Activated CD8-positive, alpha-beta memory T cell treated with anti-CD3 and anti-CD28 coated beads, Interleukin-2, amount 50 U/mL, for 4 hours (primary cell): ENCODE data around the gene CAPN13.
A peak's percentile ranks its signal among the peaks of the same experiment; 100 is the strongest.

Source experiments
- DNase-seq: peaks from one replicate; pipeline ENCODE4 v3.0.0-alpha.2; 2020

Gene CAPN13

DNA sequence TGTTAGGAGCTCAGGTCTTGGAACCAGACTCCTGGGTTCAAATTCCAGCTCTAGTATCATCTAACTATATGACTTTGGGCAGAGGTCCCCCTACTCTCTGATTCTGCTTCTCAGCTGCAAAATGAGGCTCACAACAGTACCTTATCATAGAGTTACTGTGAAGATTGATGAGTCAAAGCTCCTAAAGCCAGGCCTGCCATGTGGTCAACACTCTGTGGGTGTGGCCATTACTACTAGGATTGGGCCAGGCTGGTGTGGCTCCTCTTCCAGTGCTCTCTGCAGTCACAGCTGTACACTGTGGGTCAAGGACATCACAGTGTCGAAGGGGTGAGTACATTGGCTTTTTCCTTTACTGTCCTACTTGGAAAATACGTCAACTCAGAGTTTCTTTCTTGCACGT, 22.6 kb downstream of the CAPN13 start:
- DNase-seq = no peak

DNA sequence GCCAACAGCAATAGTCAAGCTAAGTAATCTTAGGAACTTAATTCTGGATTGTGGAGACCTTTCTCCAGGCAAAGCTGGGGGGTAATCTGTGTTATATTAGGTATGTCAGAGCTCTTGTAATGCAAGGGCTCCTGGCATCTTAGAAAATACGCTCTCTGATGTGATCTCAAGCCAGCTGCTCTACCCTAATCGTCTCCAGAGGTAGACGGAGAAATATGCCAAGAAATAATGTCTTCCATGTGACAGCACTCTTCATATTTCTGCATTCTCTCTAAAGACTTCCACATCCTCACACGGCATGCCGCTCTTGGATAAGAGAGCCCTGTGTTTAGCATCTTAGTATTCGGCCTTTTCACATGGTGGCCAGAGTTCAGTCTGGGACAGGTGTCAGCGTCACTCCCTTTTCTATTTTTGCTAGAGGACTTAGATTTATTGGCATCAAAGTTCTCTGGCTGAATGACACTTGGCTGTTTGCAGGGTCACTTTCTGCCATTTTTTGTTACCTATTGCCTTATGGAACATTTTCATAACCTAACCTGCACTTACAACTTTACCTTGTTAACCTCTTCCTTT, 25.2 kb downstream of the CAPN13 start:
- no peak for DNase-seq

DNA sequence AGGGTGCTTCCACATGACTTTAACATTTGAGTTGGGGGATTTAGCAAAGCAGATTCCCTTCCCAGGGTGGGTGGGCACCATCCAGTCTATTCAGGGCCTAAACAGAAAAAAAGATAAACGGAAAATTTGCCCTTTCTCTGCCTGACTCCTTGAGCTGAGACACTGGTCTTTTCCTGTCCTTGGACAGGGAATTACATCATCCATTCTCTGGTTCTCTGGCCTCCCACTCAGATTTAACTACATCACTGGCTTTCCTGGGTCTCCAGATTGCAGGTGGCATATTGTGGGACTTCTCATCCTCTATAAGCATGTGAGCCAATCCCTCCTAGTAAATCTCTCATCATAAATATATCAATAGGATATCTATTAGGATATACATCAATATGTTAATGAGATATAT, 25.8 kb downstream of the CAPN13 start:
- no peak for DNase-seq

DNA sequence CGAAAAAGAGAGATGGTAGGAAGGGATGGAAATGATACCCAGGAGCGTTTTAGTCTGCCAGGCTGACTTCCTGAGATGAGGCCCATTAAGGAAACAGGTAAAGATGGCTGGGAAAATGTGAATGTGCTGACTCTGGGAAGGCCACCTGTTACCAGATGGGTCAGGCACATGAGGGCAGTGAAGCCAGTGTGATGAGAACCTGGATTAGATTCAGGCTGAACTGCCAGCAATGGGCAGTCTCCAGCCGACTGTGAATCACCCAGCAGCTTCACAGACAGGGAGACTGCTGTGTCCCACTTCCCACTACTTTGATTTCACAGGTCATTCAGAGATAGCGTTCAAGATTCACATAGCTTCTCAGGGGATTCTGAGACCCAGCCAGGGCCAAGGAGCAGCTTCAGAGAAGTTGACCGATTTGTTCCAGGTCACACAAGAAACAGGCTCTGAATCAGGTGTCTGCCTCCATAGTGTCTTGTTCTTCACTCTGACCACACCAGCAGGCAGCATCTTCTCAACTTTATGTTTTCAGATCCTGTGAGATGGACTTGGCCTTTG, 26.4 kb downstream of the CAPN13 start:
- DNase-seq = no peak

DNA sequence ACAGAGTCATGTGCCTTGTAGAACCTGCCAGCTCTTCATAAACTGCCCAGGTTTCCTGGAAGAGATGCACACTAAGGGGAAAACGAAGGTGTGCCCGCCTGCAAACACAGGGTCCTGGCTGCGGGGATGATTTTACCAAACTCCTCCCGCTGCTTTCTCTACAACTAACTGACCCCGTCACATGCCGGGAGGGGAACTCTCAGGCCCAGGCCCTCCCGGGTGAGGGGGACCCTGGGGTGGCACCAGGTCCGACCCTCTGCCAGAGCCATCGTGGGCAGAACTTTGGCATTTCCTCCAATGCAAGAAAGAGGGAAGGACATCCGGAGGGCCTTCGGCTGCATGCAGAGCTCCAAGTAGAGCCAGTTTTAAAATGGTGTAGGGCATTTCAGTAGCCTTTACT, 28.6 kb downstream of the CAPN13 start:
- no peak for DNase-seq

DNA sequence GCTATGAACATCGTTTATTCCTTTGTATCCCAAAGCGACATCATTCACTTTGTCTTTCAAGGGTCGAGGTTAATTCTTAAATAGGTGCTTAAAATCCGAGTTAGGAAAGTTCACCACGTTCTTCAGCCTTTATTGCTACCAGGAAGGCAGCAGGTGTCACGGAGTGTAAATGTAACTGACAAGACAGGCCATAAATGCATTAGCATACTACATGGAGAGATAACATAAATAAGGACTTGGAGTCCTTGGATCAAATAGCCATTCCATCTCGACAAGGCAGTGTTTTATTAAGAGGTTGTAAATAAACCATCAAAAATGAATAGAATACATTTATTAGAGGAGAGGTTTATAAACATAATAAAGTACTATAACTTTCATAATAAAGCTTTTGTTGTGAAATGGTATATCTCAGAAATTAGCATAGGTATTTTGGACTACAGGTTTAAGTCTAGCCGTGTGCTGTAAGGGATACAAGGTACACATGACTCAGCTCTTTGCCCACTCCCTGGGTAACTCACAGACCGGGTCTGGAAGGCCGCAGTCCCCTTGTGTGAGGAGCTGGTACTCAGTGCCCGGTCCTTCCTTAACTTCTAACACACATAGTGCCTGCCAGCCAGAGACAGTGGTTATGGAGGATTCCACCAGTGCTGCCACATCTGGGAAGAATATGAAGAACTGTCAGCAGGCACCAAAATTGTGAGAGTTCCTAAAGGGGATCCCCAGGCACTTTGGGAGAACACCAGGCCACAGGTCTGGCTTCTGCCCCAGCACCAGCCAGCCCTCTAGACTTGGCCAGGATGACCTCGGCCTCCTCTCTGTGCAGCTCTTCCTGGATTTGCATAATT, 29.4 kb downstream of the CAPN13 start:
- no peak for DNase-seq

DNA sequence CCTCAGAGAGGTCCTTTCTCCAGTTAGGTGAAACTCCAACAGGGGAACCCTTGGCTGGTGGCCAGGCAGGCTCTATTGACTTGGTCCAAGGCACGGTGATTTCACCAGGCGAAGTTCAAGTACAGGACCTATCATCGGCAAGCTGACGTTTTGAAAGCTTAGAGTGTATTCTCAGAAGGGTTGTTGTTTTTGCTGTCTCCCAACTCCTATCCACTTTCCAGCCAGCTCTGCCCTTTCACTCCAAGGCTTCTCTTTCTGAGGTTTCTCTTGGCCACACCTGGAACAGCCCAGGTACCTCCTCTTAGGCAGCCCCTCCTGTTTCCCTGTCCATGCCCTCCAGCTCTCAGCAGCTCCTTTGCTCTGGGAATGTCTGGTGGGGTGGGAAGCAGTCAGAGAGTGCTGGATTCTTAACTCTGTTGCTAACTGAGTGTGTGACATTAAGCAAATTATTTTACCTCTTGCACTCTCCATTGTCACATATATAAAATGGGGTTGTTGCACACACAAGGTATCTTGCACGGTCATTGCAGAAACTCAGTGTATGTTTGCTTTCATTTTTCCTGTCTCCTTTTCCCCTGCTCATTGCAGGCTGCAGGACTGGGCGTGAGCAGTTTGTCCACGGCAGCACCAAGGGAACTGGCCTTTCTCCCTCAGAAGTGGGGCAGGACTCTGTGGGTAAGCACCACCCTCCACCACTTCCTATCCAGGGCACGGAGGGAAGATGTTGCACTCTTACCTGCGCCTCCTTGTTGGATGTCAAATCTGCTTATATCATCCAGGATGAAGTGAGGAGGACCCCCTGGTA, 30.2 kb downstream of the CAPN13 start:
- no peak for DNase-seq

DNA sequence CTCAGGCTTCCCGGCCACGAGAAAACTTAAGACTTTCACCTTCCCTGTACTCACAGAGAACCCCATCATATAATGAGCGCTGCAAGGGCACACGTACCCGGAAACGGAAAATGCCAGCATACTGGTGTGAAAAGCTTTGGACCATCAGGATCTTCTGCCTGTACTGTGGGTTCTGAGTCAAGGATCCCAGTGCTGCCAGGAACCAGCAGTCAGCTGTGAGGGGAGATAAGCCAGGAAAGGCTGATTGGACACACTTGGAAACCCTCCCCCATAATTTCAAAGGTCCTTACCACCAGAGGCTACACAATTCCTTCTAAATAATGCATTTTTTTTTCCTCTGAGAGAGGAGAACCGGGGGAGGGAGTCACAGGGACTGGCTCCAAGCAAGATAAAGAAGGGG, 31.4 kb downstream of the CAPN13 start:
- DNase-seq = no peak

DNA sequence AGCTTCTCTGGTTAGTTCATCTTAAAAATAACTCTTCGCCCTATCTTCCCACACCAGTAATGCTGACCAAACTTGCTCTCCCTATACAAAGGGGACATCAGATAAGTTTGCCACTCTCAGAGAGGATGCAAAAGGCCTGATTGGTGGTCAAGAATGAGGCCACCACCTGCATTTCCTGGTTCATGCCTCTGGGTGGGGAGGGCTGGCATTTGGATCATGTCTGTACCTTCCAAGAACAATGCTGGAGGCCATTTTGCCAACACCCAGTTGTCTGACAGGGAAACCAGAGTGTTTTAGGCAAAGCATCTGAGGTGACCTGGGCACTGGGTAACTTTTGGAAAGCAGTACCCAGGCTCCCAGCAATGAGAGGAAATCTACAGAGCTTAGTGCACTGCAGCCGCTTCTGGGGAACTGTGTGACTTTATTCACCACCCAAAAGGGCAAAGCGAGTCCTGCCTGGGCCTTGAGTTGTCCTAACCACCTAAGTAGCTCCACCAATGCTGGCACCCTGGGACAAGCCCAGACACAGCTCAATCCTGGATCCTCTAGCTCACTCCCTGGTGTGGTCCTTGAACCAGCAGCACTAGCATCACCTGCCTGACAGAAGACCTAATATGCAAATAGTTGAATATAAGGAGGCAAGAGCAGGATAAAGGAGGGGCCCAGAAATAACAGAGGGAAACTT, 35.1 kb downstream of the CAPN13 start:
- DNase-seq = no peak

DNA sequence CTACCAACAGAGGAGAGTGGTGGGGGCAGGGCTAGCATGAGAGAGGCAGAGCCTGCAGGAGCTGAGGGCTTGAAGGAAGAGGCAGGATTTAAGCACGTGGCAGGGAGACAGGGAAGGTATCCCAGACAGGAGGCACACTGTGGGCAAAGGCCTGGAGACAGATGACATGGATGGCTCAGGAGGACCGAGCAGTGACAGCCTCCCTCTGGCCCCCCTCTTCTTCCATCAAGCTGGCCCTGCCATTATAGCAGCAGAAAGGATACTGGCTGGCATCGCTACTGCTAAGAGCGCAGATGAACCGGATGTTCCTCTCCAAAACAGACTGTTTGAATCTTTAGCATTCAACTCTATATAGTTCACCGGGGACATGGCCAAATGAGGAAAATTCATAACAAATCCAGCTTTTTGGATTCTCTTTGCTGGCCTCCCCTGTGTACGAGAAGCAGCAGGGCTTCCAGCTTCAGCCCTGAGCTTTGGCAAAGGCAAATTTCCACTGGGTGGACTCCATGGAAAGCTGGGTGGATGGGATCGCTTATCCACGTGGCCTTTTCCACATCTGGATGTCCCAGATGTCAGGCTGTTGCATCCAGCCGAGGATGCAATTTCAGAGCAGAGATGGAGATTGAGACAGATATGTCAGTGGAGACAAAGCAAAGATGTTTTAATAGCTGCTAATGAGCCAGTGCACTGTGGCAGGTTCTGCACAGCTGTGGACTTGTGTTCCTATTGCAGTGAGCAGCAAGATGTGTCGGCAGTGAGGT, 36.2 kb downstream of the CAPN13 start:
- no peak for DNase-seq

DNA sequence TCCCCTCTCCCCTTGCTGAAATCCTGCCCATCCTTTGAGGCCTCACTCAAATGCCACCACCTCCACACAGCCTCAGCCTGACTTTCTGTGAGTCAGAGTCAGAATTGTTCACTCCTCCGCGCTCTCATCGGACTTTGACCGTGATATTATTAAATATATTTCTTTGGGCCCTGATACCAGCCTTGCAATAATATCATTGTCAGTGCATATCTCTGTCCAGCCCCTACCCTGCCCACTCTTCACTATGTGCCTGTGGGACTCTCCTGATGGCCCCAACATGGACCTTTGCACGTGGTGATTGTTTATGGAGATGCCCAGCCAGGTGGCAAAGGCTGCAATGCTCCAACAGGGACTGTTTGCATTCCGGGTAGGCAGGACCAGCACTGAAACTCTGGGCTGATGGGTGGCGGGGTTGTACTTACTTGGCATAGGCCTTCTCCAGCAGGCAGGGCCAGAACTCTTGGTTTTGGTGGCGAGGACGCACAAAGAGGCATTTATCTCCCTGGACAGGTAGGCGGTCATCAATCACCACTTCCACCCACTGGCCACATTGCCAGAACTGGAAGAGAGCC, 37.3 kb downstream of the CAPN13 start:
- no peak for DNase-seq

DNA sequence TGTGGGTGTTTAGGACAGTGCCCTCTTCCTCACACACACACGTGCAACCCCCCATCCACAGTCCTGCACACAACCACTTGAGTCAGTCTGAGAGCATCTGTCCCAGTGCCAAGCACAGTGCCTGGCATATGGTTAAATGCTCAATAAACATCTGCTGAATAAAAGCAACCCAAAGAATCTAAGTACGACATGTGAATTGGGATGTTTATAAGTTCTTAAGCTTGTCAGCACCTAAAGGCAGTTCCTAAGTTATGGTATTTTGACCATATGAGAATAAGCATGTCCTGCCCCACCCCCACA, 37.8 kb downstream of the CAPN13 start:
- DNase-seq = no peak

DNA sequence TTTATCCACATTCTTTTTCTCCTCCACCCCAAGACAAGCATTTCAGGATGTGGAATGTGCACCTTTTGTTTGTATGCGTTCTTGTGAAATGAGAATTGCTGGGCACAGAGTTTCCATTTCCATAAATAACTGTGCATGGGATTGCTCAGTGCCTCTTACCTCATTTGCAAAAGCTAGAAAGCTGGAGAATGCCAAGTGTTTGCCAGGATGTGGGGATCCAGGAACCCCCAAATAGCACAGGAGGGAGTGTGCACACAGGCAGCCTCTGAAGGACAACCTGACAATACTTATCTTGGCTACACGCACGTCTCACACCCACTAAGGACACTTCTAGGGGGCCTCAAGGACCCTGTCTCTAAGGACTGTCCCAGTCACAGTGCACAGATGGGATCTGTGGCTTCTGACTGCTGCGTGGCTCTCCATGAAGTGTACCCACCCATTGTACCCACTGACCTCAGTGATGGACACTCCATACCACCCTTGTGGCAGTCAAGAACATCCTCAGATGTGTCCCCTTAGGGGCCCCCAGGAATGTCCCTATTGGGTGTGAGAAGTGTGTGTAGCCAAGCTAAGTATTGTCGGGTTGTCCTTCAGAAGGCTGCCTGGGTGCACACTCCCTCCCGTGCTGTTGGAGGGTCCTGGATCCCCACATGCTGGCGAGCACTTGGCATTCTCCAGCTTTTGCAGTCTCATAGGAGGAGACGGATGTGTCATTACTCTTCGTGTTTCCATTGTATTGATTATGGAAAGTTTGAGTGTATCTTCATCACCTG, 38.4 kb downstream of the CAPN13 start:
- DNase-seq = no peak

DNA sequence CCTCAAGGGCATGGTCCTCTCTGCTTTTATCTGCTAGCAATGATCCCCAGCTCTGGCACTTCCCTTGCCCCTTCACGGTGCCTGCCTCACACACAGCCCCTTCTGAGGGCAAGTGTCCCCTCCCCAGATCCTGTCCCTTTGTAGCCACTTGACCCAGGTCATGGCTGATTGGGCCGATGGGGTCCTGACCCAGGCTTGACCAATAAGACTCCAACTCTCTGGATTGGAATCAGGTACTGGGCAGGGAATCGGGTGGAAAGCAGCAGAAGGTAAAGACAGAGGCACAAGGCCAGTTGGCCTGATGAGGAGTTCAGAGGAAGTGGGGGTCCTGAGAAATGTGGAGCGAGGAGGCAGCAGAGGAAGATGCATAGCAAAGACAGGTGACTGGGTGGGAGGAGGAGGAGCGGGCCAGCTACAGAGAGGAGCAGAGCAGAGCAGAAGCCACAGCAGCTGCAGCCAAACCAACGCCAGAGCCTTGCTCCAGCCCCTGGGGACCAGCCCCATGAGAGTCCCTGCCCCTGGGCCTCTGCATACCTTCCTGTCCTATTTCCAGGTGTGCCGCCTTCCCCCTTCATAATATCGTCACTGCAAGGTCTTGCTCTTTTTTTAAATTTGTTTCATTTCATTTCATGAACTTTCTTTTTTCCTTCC, 39.1 kb downstream of the CAPN13 start:
- DNase-seq = no peak

DNA sequence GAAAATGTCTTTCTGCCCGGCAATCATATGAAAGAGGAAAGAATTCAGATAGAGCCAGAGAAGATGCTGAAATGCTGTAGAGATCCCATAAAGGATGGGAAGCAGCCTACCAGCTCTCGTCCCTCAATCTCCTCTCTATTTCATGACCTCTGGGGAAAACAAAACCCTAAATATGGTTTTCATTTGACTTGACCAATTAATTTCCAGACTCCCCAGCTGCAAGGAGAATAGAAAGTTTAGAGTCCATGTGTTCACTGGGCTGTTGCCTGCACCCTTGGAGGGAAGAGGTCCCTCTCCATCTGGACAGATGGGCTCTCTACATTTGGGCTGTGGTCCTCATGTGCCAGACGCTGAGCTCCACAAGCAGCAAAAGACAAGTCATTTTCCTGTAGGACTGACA, 40.6 kb downstream of the CAPN13 start:
- DNase-seq = no peak

DNA sequence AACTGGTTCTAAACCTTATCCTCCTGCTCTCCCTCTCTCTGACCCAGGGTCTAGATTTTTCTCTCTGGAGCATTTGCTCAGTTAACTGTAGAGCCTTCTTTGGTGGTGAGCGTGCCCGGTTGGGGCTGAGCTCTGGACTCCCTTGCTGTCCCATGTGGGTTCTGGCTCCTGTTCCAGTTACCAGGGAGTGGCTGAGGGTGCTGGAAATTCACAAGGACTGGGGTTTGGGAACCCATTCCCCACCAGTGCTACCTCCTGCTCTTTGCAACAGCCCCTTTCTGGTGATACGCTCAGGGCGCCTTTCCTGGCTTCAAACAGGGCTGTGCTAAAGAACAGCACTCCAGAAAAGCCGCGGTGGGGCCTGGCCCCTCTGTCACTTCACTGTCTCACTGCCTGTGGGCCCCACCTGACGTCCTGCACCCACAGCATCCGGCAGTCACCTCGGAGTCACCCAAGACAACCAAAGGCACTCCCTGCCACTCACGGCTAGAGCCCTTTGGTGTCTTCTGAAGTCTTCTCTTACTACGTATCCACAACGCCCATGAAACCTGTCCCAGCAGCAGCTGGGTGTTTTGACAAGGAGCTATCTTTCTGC, 41.3 kb downstream of the CAPN13 start:
- no peak for DNase-seq

DNA sequence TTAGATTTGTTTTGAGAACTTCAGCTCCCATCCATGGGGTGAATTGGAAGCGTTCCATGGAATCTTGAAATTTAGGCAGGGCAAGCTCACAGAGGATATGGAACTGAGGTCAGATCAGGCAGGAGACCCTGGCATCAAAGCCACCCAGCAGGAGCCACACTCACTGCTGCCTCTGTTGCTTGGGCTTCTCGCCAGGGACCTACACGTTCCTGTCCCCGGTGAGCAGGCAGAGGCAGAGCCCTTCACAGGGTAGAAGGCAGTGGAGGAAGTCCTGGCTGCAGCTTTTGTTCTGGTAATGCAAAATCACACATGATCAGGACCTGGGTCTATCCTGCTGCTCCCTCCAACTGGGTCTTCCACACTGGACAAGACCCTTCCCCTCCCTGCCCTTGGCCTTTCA, 42.1 kb downstream of the CAPN13 start:
- DNase-seq = peak; percentile 9

DNA sequence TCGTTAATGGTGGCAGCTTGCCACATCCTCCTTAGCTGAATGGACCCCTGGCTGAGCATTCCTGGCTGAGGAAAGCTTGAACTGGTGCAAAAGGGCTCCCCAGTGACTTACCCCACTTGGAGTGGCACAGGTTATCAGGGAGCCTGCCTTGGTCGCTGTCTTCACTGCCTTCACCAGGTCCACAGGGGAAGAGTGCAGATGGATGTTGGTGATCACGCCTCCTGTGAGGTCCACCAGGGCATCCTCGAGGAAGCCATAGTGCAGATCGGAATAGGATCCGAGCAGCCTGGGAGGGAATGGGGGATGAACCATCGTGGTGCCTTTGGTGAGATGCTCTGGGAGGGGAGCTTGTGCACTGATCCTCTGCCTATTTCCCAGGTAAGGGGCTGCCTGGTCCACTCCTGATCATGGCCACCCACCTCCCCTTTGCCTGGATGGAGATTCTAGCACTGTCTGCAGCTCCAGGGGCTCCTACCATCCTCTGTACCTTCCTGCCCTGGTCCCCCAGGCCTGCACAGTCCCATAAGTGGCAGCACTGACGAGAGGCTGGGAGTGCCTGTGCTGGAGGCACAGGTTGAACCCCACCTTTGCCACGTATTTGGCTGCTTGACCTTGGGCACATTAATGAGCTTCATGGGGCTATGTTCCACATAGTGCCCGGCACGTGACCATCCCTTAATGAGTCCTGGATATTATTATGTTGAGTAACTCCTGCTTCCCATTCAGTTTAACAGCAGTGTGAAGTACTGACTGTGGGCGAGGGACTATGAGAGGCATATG, 43.0 kb downstream of the CAPN13 start:
- peak; percentile 10 for DNase-seq

DNA sequence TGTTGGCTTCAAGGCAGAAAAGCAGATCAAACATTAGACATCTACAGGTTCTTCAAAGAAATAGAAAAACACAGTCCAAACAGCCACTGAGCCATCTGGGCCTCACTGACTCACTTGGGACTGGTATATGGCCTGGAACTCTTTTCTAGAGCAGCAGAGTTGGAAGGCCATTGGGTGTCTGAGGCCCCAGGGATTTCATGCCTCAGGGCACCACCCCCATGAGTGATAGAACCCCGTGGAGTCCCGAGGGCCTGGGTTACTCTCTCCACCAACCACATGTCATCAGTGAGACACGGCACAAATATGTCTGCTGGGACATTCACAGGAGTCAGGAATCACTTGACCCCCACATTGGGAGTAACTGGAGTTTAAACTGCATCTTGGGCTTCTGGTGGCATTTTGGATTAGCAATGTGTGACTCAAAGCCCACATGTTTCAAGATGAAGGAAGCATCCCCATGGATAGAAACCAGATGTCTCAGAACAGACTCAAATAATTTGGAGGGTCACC, 44.0 kb downstream of the CAPN13 start:
- peak; percentile 0 for DNase-seq
